ENCODE results near the gene FHOD1. TPM values are rescaled to one million over a fixed set of nuclear protein-coding genes. Genes with fewer than 3 reads are reported as not detected.

Gene FHOD1
- total and polyA plus RNA-seq, 2 of the 13 experiments (the other 11 are each of a cell fraction or from before 2014, with no cell fraction given) = 20.0 to 20.8 TPM

- no peak for TF ChIP-seq ZNF512 (CRISPR knock-in tag; IDR thresholded peaks at IDR 0.05)
- no peak for TF ChIP-seq HOXA9 (CRISPR knock-in tag; IDR thresholded peaks at IDR 0.05; ENCODE audit: borderline replicate concordance)
- TF ChIP-seq ZNF331 (CRISPR knock-in tag; IDR thresholded peaks at IDR 0.05) = no peak
- TF ChIP-seq ZNF503 (CRISPR knock-in tag; IDR thresholded peaks at IDR 0.05) = no peak
- 0 out of 2 replicates have a peak, but pooled peaks have one; percentile 36 for TF ChIP-seq ZNF572 (CRISPR knock-in tag; IDR thresholded peaks at IDR 0.05)
- TF ChIP-seq TOPORS (CRISPR knock-in tag; IDR thresholded peaks at IDR 0.05) = no peak
These were observed 16.2 kb downstream of the FHOD1 start (continued) for GRCh38 chr16:67230809-67231660.
